SU-DHL-6 (cell line): ENCODE measurements around the gene COQ8B.

Experiments
- H2AFZ ChIP-seq: fragments of 200-600 bp; sonication (generic); 2 replicates; pipeline ENCODE4 v1.6.1; 2014; ENCODE audit warnings: low read depth, mild to moderate bottlenecking, moderate library complexity, mixed read lengths, antibody characterized with exemption, low read length; ENCODE audit not compliant: severe bottlenecking
- H3F3A ChIP-seq: fragments of 200-600 bp; shearing (Covaris generic); 2 replicates; pipeline ENCODE4 v1.6.0; 2016; ENCODE audit warnings: antibody characterized with exemption, mild to moderate bottlenecking; ENCODE audit not compliant: insufficient read depth
- H3K27ac ChIP-seq: fragments of 200-600 bp; sonication (generic); 2 replicates; pipeline ENCODE4 v1.5.1; 2016; ENCODE audit warnings: low read depth, mild to moderate bottlenecking, low read length, moderate library complexity, mixed read lengths
- H3K27me3 ChIP-seq: fragments of 200-600 bp; sonication (generic), shearing (Covaris generic); 2 replicates; pipeline ENCODE4 v1.6.0; 2014; ENCODE audit warnings: mild to moderate bottlenecking, low read length
- H3K36me3 ChIP-seq: fragments of 200-600 bp; sonication (generic); 2 replicates; pipeline ENCODE4 v1.6.1; 2014; ENCODE audit warnings: mild to moderate bottlenecking, low read length, mixed read lengths
- H3K4me2 ChIP-seq: fragments of 300-600, 200-600 bp; shearing (Covaris generic), sonication (generic); 2 replicates; pipeline ENCODE4 v1.6.0; 2014; ENCODE audit warnings: low read length, low read depth, mild to moderate bottlenecking; ENCODE audit not compliant: poor library complexity, severe bottlenecking
- H3K4me3 ChIP-seq: fragments of 200-600 bp; sonication (generic); 2 replicates; pipeline ENCODE4 v1.5.1; 2014; ENCODE audit warnings: antibody characterized with exemption, low read length, mild to moderate bottlenecking, mixed read lengths; ENCODE audit not compliant: insufficient read depth, poor library complexity, severe bottlenecking
- H3K79me2 ChIP-seq: fragments of 200-600 bp; sonication (generic); 2 replicates; pipeline ENCODE4 v1.6.1; 2014; ENCODE audit warnings: mild to moderate bottlenecking, low read length, moderate library complexity; ENCODE audit not compliant: insufficient read depth
- H3K9ac ChIP-seq: fragments of 200-600 bp; sonication (generic); 2 replicates; pipeline ENCODE4 v1.7.0; 2014; ENCODE audit warnings: mild to moderate bottlenecking, low read length
- H3K9me2 ChIP-seq: fragments of 200-600 bp; sonication (generic); replicated peaks from 2 replicates; pipeline ENCODE4 v1.6.1; 2014; ENCODE audit warnings: low read length; ENCODE audit not compliant: insufficient read depth
- H3K9me3 ChIP-seq: fragments of 200-600 bp; sonication (generic); 2 replicates; pipeline ENCODE4 v1.6.1; 2014; ENCODE audit warnings: low read length, mixed read lengths; ENCODE audit not compliant: insufficient read depth
- H4K20me1 ChIP-seq: fragments of 200-600 bp; sonication (generic); 2 replicates; pipeline ENCODE4 v1.6.1; 2014; ENCODE audit warnings: low read depth, mild to moderate bottlenecking, antibody characterized with exemption, low read length, moderate library complexity, mixed read lengths
- CTCF ChIP-seq: fragments of 200-600 bp; sonication (generic); IDR thresholded peaks from one replicate; pipeline ENCODE4 v1.5.1; 2017; ENCODE audit warnings: antibody characterized with exemption, mild to moderate bottlenecking, low read length, moderate library complexity; ENCODE audit not compliant: insufficient read depth, poor library complexity, severe bottlenecking
- EZH2phosphoT487 ChIP-seq: fragments of 200-600 bp; sonication (generic), shearing (Covaris generic); conservative IDR thresholded peaks from 2 replicates; pipeline ENCODE4 v1.6.1; 2018; ENCODE audit warnings: mild to moderate bottlenecking, antibody characterized with exemption, low read length, moderate library complexity, mixed read lengths

The COQ8B gene

GRCh38 chr19:40700083-40700482, 16.6 kb downstream of the COQ8B start:
- no peaks in the 10 kb centered on the region for H4K20me1 ChIP-seq
- no peak overlapping the region for H3K27ac ChIP-seq
- H3K36me3 ChIP-seq: no peaks in the 10 kb centered on the region

DNA sequence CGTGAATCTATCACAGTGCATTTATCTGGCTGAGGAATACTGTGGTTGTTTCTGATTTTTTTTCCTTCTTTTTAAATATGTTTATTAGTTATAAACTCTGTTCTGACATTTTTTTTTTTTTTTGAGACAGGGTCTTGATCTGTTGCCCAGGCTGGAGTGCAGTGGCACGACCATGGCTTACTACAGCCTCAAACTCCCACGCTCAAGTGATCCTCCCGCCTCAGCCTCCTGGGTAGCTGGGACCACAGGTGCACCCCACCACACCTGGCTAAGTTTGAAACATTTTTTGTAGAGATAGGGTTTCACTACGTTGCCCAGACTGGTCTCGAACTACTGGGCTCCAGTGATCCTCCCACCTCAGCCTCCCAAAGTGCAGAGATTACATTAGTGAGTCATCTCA, 19.7 kb downstream of the COQ8B start:
- no peak overlapping the region for H3K4me3 ChIP-seq
- no peak overlapping the region for H2AFZ ChIP-seq
- H3K79me2 ChIP-seq: no peaks in the 10 kb centered on the region
- H3K4me2 ChIP-seq: no peak overlapping the region
- no peaks in the 10 kb centered on the region for H3K9me3 ChIP-seq
- no peak overlapping the region for H3K27ac ChIP-seq
- H3K9me2 ChIP-seq: no peaks in the 10 kb centered on the region
- H3K36me3 ChIP-seq: no peaks in the 10 kb centered on the region
- no peaks in the 10 kb centered on the region for H3K27me3 ChIP-seq
- TF ChIP-seq EZH2phosphoT487 (no peak), CTCF (no peak)
- H4K20me1 ChIP-seq: no peaks in the 10 kb centered on the region
- no peak overlapping the region for H3K9ac ChIP-seq
- H3F3A ChIP-seq: no peaks in the 10 kb centered on the region

More at GRCh38 chr19:40700083-40700482, 16.6 kb downstream of the COQ8B start:
- no peak overlapping the region for H3K4me2 ChIP-seq
- no peaks in the 10 kb centered on the region for H3K9me2 ChIP-seq
- no peaks in the 10 kb centered on the region for H3K9me3 ChIP-seq
- no peaks in the 10 kb centered on the region for H3K79me2 ChIP-seq
- H3K27me3 ChIP-seq: no peaks in the 10 kb centered on the region
- no peak overlapping the region for H2AFZ ChIP-seq
- TF ChIP-seq EZH2phosphoT487: no peak
- no peak for TF ChIP-seq CTCF
- H3K4me3 ChIP-seq: no peak overlapping the region
- no peaks in the 10 kb centered on the region for H3F3A ChIP-seq
- no peak overlapping the region for H3K9ac ChIP-seq

DNA sequence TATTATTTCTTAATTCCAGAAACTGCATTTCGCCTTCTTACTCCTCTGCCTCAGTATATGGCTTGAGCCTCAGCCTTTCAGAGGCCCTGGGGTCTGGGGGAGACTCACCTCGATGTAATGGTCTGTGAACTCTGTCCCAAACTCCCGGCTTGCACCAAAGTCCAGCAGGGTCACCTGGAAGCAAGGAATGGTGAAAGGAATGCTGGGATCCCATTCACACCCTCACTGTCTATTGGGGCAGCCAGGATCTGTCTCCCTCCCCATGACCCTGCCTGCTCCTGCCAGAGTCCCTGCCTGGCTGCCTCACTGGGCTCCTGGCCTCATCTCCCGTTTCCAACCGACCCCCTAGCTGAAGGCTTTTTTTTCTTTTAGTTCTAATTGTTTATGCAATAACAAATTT, 20.8 kb downstream of the COQ8B start:
- Histone ChIP-seq H3K4me3 (no peak overlapping the region), H3F3A (no peaks in the 10 kb centered on the region), H3K4me2 (no peak overlapping the region), H3K36me3 (no peaks in the 10 kb centered on the region), H3K27me3 (no peaks in the 10 kb centered on the region), H3K9me3 (no peaks in the 10 kb centered on the region), H3K27ac (no peak overlapping the region), H2AFZ (no peak overlapping the region), H4K20me1 (no peaks in the 10 kb centered on the region), H3K79me2 (no peaks in the 10 kb centered on the region), H3K9me2 (no peaks in the 10 kb centered on the region), H3K9ac (no peak overlapping the region)
- TF ChIP-seq EZH2phosphoT487 (no peak), CTCF (no peak)

DNA sequence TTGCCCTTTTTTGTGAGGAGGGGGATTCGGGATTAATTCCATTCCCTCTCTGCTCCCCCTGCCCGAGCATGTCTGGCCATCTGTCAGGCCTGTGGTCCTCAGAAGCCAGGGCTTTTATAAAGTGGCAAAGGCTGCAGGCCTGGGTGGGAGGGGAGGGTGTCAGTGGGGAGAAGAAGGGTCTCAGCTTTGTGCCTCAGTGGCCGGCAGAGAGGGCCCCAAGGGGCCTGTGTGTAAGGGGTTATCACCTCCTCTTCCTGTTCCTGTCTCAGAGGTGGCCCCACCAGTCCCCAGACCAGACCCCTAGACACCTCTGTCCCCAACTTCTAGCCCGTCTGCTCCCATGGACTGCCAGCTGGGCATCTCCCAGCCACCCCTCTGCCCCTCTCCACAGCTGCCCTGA, 22.8 kb downstream of the COQ8B start:
- H3K9me2 ChIP-seq: no peaks in the 10 kb centered on the region
- H3K9ac ChIP-seq: no peak overlapping the region
- no peak overlapping the region for H3K27ac ChIP-seq
- H3F3A ChIP-seq: no peaks in the 10 kb centered on the region
- no peaks in the 10 kb centered on the region for H3K27me3 ChIP-seq
- H4K20me1 ChIP-seq: no peaks in the 10 kb centered on the region
- no peaks in the 10 kb centered on the region for H3K9me3 ChIP-seq
- no peaks in the 10 kb centered on the region for H3K79me2 ChIP-seq
- no peak overlapping the region for H3K4me2 ChIP-seq
- TF ChIP-seq EZH2phosphoT487 (no peak), CTCF (no peak)
- H2AFZ ChIP-seq: no peak overlapping the region
- H3K4me3 ChIP-seq: no peak overlapping the region
- no peaks in the 10 kb centered on the region for H3K36me3 ChIP-seq
